ENCODE results near the gene CLDN1. TPM values are rescaled to one million over a fixed set of nuclear protein-coding genes. Genes with fewer than 3 reads are reported as not detected.
"Not testable (repeated sequence)": the region's sequence is repeated elsewhere in the genome, so short reads cannot be mapped to it uniquely, and the experiment has no call there.

The CLDN1 gene
- total RNA-seq, 1 donor from 2014 or later: 18.1 TPM

DNA sequence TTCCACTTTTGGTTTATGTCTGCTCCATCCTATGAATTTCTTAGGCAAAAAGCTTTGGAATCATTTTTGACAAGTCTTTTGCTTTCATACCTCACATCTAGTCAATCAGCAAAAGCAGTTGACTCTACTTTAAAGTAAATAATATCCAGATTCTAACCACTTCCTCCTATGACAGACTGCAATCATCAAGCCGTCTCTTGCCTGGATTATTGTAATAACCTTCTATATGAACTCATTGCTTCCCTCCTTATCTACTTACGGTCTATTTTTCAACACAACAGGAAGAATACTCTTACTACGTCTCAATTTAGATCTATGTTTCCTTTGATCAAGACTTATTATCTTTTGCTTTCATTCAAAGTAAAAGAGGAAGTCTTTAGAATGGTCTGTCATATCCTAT is 20.7 kb downstream of the CLDN1 start:
- no peak for DNase-seq (ENCODE audit: extremely low read depth, low read depth, low spot score)

DNA sequence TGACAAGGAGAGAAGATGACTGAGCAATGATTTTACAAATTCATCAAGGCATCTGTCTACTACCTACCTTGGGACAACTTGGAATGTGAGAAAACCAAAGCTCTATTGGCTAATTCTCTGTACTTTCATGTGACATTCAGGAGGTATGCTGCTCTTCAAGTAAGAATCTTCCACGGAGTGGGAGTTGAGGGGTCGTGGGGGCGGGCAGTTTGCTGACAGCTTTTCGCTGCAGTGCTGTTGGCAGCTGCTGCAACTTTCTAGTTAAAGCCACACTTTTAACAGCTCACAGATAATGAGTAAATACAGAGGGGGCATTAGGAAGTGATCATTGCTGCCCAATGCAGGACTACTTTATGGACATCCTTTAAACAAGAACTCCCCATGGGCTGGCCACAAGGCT is 22.3 kb downstream of the CLDN1 start:
- DNase-seq (ENCODE audit: extremely low read depth, low read depth, low spot score): no peak

DNA sequence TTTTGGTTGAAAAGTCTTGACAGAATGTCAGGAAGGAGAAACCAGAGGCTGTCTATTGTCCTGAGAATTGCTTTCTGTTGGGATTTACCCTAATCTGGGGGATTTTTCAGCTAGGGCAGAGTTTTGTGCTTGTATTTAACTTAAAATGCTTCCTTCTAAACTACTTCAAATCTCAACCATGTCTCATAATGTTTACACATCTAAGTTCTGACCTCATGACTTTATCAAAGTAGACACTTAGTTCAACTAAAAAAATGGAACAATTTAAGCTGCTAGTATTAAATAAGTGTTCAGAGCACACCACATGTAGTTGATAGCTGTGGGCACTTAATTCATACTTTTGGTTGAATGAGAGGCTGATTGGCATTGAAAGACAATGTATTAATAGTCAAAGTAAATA is 28.2 kb downstream of the CLDN1 start:
- no peak for DNase-seq (ENCODE audit: extremely low read depth, low read depth, low spot score)

DNA sequence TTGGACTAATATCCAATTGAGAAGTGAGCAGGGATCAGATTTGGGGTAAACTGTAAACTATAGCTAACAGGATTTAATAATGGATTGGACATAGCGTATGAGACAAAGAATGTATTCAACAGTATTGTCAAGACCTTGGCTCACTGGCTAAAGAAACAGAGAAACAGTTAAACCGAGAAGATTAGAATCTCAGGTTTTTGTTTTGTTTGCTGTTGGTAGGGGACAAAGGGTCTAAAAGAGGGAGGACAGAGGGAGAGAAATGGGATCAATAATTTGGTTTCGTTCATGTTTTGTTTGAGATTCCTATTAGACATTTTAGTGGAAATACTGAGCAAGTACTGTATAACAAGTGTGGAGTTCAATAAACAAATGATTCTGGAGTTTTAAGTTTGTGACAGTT is 28.6 kb downstream of the CLDN1 start:
- no peak for DNase-seq (ENCODE audit: extremely low read depth, low read depth, low spot score)

DNA sequence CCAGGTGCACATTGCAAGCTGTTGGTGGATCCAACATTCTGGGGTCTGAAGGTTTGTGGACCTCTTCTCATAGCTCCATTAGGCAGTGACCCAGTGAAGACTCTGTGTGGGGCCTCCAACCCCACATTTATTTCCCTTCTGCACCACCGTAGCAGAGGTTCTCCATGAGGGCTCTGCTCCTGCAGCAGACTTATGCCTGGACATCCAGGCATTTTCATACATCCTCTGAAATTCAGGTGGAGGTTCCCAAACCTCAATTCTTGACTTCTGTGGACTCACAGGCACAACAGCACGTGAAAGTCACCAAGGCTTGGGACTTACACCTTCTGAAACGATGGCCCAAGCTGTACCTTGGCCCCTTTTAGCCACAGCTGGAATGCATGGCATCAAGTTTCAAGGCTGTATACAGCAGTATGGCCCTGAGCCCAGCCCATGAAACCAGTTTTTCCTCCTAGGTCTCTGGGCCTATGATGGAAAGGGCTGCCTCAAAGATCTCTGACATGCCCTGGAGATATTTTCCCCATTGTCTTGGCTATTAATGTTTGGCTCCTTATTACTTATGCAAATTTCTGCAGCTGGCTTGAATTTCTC is 30.2 kb downstream of the CLDN1 start:
- DNase-seq (ENCODE audit: extremely low read depth, low read depth, low spot score): no peak

DNA sequence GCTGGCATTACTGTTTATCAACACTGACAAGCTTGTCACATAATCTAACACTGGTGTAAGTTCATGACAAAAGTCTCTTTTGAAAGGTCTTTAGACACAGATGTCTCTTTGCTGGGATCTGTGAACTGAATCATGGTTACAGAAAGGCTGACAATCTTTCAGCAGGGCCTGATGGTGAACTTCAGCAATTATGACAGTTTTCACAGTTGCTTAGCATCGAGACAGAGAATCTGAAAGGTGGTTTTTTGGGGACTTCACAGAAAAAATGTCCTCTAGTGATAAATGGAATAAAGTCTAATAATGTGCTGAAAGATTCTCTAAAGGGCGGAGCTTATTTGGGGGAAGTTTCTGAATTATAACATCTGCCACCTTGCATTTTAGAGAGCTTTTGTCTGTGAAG is 32.3 kb downstream of the CLDN1 start:
- no peak for DNase-seq (ENCODE audit: extremely low read depth, low read depth, low spot score)

DNA sequence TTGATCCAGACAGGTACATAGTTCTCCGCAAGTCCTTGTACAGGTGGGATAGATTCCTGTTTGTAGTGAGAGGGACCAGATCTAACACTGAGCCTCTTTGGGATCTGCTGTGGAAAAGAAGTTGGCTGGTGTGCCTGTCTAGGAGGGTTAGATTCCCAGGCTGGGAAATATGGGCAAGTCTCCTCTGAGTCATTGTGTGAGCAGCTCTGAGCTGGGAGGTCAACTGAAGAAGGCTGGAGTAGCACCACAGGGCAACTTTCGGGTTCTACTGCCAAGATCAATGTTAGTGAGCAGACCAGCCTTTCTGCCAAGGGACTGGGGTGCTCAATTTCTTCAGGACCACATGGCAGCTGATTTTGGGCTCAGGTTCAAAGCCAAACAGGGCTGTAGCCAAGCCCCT is 33.4 kb downstream of the CLDN1 start:
- no peak for DNase-seq (ENCODE audit: extremely low read depth, low read depth, low spot score)

DNA sequence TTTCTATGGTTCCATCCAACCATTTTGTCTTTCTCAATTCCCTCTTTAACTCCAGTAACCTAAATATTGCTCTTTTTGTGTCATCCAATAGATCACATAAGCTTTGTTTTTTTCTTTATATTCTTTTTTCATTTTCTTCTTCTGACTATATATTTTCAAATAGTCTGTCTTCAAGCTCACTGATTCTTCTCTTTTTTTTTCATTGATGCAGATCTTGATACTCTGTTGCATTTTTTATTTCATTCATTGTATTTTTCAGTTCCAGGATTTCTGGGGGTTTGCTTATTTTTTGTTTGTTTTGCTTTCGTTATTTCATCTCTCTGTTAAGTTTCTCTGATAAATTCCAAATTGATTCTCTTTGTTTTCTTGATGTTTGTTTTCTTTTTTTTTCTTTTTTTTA is 36.2 kb downstream of the CLDN1 start:
- DNase-seq (ENCODE audit: extremely low read depth, low read depth, low spot score): no peak

DNA sequence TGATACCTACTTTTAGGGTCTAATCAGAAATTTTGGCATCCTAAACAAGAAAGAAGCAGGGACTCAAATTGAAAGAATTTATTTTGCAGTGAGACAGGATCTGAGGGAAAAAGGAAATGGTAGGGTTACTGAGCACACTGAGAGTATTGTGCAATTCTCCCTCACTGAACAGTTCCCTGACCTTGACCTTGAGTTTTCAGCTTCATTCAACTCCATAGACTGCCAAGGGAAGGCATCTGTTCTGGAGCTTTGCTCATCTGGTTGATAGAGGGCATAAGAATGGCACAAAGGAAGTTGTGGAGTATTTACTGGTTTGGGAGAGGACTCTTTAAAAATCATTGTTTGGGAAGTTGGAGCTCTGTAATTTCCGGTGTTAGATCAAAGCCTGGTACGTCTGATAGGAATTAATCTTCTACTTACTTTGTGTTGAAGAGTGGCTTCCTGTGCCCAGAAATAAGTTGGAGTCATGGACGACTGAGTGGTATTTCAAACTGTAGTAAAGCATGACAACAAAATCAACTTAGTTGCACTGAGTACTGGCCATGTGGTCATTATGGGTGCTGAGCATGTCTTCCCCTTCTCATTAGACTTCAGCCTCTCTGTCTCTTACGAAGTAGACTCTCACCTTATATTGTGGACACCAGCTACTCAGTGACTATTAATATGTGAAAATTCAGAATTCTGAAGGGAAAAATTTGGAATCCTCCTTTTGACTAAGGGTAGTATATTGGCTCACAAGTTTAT is 40.8 kb downstream of the CLDN1 start:
- DNase-seq (ENCODE audit: extremely low read depth, low read depth, low spot score): no peak

DNA sequence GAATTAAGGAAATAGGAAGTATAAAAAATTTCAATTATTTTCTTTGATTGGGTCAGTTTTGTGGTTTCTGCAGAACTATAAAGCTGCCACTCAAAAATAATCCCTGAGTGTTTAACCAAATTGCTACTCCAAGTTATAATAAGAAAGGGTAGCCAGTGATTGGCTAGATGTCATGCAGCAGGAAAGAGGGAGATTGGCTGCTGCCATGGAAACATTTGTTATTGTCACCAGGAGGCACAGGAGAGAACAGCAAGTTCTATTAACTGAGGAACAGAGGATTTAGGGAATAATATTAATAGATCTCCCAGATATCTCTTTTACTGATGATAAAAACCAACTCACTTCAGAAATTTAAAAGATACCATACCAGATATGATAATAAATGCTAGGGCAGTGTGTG is 42.6 kb downstream of the CLDN1 start:
- no peak for DNase-seq (ENCODE audit: extremely low read depth, low read depth, low spot score)

DNA sequence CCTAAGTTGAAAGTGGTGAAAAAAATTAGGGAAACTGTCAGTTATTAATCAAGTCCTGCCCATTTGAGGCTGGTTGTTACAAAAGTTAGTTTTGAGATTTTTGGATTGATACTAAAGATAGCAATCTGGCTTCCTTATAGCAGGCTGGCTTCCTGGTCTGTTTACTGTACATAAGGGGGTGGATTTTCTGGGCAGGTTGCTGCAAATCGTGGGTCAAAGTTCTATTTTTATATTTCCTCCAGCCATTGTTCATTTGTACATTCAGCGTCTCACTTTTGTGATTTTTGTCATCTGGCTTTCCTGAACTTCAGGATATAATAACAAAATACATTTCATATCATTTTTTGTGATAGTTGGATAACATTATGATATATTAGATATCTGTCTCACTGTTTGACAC is 49.5 kb downstream of the CLDN1 start:
- no peak for DNase-seq (ENCODE audit: extremely low read depth, low read depth, low spot score)

DNA sequence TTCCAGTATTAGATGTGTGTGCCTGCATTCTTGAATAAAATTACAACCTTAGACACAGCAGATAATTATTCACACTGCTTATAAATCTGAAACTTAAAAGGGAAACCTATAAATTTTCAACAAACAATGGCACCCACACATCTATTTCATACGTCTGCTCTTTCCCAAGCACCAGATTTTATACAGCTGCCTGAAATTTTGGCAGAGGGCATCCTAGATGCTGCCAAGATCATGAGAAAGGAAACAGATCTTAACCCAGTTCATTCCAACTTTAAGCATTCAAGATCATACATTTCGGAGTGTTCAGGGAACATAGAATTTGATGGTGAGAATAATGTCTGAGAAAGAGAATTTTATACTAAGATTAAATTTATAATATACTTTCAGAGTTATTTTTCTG is 53.1 kb downstream of the CLDN1 start:
- DNase-seq (ENCODE audit: extremely low read depth, low read depth, low spot score): no peak

DNA sequence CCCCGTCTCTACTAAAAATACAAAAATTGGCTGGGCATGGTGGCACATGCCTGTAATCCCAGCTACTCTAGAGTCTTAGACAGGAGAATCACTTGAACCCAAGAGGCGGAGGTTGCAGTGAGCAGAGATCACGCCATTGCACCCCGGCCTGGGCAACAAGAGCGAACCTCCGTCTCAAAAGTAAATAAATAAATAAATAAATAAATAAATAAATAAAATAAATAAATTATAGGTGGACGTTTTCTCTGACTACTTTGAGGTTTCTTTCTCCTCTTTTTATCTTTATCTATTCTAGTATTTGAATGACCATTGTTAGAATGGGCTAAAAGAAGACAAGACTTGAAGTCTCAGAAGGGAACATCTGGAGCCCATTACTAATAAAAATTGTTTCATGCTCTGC is 54.8 kb downstream of the CLDN1 start:
- DNase-seq (ENCODE audit: extremely low read depth, low read depth, low spot score): not testable (repeated sequence)

DNA sequence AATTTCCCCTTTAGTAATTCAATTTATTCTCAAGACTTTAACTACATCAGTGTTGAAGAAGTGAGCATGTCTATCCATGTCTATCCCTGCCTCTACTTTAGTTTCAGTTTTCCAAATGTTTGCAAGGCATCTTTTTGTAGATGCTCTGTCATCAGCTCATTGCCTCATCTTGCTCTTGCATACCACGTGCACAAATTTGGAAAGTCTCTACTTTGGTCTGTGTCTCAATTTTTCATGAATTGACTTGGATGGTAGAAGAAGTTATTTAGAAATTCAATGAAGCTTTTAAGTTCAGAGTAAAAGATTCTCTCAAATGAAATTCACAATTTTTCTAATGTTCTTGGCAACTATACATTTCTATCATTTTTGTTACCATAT is 55.3 kb downstream of the CLDN1 start:
- DNase-seq (ENCODE audit: extremely low read depth, low read depth, low spot score): no peak

DNA sequence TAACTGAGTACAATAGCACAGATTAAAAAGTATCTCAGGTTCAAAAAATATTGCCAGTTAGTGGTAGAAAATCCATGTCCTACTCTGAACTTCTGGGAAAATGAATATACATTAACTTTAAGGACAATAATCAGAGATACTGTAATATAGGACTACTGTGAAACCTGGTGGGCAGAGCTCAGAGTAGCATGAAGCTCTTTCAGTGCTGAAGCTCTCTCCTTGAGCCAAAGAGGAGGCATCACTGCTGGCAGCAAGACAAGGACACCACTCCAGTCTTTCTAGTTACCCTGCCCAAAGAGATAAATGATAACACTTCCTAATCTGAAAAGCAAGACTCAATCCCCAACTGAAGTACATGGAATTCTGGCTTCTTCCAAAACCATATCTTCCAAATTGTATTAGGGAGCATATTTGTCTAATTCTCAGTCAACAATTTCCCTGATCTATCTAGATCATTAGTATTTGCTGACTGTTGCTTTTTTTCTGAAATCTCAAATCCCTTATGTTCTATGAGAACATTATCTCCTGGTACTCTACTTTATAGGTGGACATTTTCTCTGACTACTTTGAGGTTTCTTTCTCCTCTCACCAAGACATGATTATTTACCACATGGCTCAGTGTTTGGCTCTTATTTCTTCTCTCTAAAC is 55.9 kb downstream of the CLDN1 start:
- DNase-seq (ENCODE audit: extremely low read depth, low read depth, low spot score): no peak

DNA sequence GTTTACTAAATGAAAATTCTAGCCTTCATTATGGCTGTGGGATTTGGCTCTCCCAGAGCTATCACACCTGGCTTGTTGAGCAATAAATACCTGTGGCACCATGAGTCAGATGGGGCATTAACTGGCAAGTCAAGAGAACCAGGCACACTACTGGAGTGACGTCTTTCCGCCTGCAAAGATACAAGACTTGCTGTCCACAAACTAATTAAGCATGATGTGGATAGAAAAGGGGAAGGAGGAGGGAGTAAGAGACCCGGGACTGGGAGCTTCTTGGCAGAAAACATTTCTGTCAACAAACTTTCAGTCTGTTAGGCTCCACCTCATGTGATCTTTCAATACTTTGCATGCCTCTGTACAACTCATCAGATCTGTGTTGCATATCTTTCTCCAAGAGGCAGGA is 56.5 kb downstream of the CLDN1 start:
- DNase-seq (ENCODE audit: extremely low read depth, low read depth, low spot score): no peak

DNA sequence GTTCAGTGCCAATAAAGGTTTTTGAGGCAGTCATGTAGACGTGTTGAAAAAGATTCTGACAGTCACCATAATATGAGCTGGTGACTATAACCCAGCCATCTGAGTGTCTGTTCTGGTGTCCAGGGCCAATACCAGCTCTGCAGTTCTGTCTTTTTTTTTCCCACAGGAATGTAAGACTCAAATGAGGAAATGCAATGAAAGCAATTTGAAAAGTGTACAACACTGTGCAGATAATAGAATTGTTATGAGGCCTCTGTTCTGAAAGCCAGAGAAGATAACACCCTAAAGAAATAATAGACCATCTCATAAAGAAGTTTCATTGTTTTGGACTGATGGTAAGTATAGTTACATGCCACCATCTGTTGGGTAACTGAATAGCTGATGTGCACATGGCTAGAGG is 57.1 kb downstream of the CLDN1 start:
- no peak for DNase-seq (ENCODE audit: extremely low read depth, low read depth, low spot score)

DNA sequence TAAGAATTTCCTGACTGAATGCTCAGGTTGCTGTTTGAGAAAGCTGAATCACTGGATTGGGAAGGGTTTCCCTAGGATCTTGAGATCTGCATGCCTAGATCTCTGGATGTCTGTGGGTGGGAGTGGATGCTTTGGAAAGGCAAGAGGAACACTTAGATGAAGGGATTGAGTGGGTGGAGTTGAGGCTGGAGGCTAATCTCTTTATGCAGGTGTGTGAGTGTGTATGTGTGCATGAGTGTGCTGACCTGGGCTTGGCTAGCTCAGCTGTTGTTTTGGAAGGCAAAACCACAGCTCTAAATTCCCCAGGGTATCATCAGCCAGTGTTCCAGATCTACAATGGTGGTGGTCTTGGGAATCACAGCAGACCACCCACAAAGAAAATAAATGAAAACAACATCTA is 60.5 kb downstream of the CLDN1 start:
- DNase-seq (ENCODE audit: extremely low read depth, low read depth, low spot score): no peak

DNA sequence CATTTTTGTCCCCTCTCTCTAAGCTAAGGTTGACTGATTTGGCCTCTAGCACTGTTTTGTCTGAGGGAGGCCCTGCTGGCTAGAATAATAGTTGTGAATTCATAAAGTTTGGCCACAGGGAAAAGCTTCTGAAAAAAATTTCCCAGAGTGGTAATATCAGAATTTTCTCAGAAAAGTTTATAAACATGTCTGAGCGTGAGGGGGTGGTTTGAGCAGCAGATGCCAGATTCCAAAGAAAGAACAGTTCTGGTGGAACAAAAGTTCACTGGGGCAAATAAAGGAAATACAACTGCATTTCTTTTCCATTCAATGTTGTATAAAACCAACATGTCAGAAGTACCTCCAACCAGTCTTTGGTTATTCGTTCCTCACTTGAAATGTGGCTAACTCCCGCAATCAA is 61.2 kb downstream of the CLDN1 start:
- DNase-seq (ENCODE audit: extremely low read depth, low read depth, low spot score): no peak

DNA sequence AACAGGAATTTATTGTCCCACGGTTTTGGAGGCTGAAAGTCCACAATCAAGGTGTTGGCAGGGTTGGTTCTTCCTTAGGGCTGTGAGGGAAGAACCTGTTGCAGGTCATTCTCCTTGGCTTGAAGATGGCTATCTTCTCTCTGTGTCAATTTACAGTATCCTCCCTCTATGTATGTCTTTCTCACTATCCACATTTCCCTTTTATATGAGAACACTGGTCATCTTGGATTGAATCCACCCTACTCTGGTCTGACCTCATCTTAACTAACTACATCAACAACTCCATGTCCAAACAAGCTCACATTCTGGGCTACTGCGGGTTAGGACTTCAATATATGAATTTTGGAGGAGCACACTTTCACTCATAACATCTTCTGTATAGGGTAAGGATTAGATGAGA is 61.9 kb downstream of the CLDN1 start:
- no peak for DNase-seq (ENCODE audit: extremely low read depth, low read depth, low spot score)

DNA sequence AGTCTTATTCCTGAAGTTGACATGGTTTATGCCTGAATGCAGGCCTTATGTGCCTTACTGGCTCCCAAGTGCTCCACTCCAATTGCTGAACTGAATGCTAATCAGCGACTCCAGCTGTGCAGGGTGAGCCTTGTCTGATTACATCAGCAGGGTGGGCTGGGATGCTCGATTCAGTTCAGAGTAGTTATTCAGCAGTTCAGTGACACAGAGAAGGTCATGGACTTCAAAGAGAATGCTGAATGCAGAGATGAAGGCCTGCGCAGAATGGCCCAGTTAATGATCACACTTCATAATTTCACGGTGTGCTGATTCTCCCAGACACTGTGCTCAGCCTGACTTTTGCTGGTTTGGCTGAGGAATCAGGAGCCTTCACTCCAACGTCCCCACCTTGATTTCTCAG is 63.6 kb downstream of the CLDN1 start:
- no peak for DNase-seq (ENCODE audit: extremely low read depth, low read depth, low spot score)

Measured in glomerular endothelial cell (primary cell).